ENCODE measurements around the gene GPC5.
"Not testable (repeated sequence)": the region's sequence is repeated elsewhere in the genome, so short reads cannot be mapped to it uniquely, and the experiment has no call there.

GPC5 gene

GRCh38 chr13:91722267-91722884 lies 324.0 kb downstream of the GPC5 start:
- DNase-seq, result no peak

GRCh38 chr13:91724591-91724990 lies 326.2 kb downstream of the GPC5 start:
- no peak for DNase-seq

GRCh38 chr13:91725646-91726045 lies 327.2 kb downstream of the GPC5 start:
- DNase-seq, result no peak

GRCh38 chr13:91726671-91727070 lies 328.2 kb downstream of the GPC5 start:
- DNase-seq, result no peak

GRCh38 chr13:91729859-91730258 lies 331.4 kb downstream of the GPC5 start:
- no peak for DNase-seq

- no peak for DNase-seq
Measured at GRCh38 chr13:91739751-91740150, 341.3 kb downstream of the GPC5 start.

GRCh38 chr13:91740756-91741155 lies 342.3 kb downstream of the GPC5 start:
- DNase-seq, result no peak

- no peak for DNase-seq
Measured at GRCh38 chr13:91741925-91742324, 343.5 kb downstream of the GPC5 start.

- no peak for DNase-seq
Measured at GRCh38 chr13:91744284-91744683, 345.9 kb downstream of the GPC5 start.

GRCh38 chr13:91745967-91746366 lies 347.5 kb downstream of the GPC5 start:
- no peak for DNase-seq

GRCh38 chr13:91747186-91747585 lies 348.8 kb downstream of the GPC5 start:
- DNase-seq, result no peak

GRCh38 chr13:91748416-91749089 lies 350.1 kb downstream of the GPC5 start:
- DNase-seq, result no peak

GRCh38 chr13:91758724-91759123 lies 360.3 kb downstream of the GPC5 start:
- DNase-seq, result no peak

GRCh38 chr13:91762957-91763356 lies 364.5 kb downstream of the GPC5 start:
- DNase-seq, result no peak

GRCh38 chr13:91764527-91764926 lies 366.1 kb downstream of the GPC5 start:
- no peak for DNase-seq

GRCh38 chr13:91767651-91768050 lies 369.2 kb downstream of the GPC5 start:
- no peak for DNase-seq

GRCh38 chr13:91768746-91769145 lies 370.3 kb downstream of the GPC5 start:
- DNase-seq, result no peak

- DNase-seq, result no peak
Measured at GRCh38 chr13:91771229-91771628, 372.8 kb downstream of the GPC5 start.

- DNase-seq, result no peak
Measured at GRCh38 chr13:91773591-91774227, 375.3 kb downstream of the GPC5 start.

GRCh38 chr13:91774397-91774796 lies 376.0 kb downstream of the GPC5 start:
- DNase-seq, result no peak

GRCh38 chr13:91776611-91777193 lies 378.3 kb downstream of the GPC5 start:
- DNase-seq, result no peak

- DNase-seq, result no peak
Measured at GRCh38 chr13:91778123-91778522, 379.7 kb downstream of the GPC5 start.

GRCh38 chr13:91781982-91782691 lies 383.7 kb downstream of the GPC5 start:
- not testable (repeated sequence) for DNase-seq
